ENCODE results near the gene RELN.

DNA sequence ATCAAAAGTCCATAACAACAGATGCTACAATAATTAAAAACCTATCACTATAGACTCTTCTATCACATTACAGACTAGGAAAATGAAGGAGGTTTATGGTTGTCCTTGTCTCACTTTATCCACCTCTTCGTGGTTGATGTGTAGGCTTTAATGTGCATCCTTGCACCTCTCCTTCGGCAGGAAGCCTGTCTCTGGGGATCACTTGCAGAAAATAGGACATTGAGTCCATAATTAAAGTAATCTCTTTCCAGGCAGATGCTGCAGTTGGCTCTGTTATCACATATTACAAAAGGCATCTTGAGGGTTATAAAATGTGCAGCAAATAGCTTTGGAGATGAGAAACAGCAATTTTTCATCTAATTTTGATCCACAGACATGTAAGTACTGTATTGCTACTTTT is 168.4 kb downstream of the RELN start:
- TF ChIP-seq, protein P1, sequence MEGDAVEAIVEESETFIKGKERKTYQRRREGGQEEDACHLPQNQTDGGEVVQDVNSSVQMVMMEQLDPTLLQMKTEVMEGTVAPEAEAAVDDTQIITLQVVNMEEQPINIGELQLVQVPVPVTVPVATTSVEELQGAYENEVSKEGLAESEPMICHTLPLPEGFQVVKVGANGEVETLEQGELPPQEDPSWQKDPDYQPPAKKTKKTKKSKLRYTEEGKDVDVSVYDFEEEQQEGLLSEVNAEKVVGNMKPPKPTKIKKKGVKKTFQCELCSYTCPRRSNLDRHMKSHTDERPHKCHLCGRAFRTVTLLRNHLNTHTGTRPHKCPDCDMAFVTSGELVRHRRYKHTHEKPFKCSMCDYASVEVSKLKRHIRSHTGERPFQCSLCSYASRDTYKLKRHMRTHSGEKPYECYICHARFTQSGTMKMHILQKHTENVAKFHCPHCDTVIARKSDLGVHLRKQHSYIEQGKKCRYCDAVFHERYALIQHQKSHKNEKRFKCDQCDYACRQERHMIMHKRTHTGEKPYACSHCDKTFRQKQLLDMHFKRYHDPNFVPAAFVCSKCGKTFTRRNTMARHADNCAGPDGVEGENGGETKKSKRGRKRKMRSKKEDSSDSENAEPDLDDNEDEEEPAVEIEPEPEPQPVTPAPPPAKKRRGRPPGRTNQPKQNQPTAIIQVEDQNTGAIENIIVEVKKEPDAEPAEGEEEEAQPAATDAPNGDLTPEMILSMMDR (IDR thresholded peaks at IDR 0.05 in 8 of 11, conservative IDR thresholded peaks at IDR 0.05 in 3 of 11), result no peak
- no peak for TF ChIP-seq POLR2A (IDR thresholded peaks at IDR 0.05)
- TF ChIP-seq POLR2AphosphoS5 (IDR thresholded peaks at IDR 0.05), result no peak

All from spleen (tissue), 7 donors.